DND-41 (cell line): ENCODE data around the gene FAM241A.

ENCODE experiments used
- ATAC-seq: fragments of 200-7000 bp; cut with Tn5 transposase; 3 replicates; pipeline ENCODE4 v1.9.1; 2021; ENCODE audit warnings: low read depth; ENCODE audit not compliant: insufficient read depth
- DNase-seq: peaks from one replicate; pipeline ENCODE4 v3.0.0-alpha.2; 2020
- H2AFZ ChIP-seq: 2 replicates; pipeline ENCODE4 v1.6.0; 2012; ENCODE audit warnings: low read depth, low read length
- H3K27ac ChIP-seq: 2 replicates; pipeline ENCODE4 v1.5.1; 2012; ENCODE audit warnings: low read length, inconsistent platforms
- H3K27me3 ChIP-seq: fragments of 200-600 bp; sonication (generic); 2 replicates; pipeline ENCODE4 v1.6.0; 2012; ENCODE audit warnings: low read length, mild to moderate bottlenecking, inconsistent platforms; ENCODE audit not compliant: insufficient read depth, poor library complexity
- H3K36me3 ChIP-seq: 2 replicates; pipeline ENCODE4 v1.5.1; 2012; ENCODE audit warnings: low read length, inconsistent platforms; ENCODE audit not compliant: insufficient read depth
- H3K4me1 ChIP-seq: 2 replicates; pipeline ENCODE4 v1.5.1; 2012; ENCODE audit warnings: mild to moderate bottlenecking, low read length; ENCODE audit not compliant: insufficient read depth
- H3K4me2 ChIP-seq: 2 replicates; pipeline ENCODE4 v1.6.0; 2012; ENCODE audit warnings: mild to moderate bottlenecking, moderate library complexity, low read length, inconsistent platforms; ENCODE audit not compliant: insufficient read depth
- H3K4me3 ChIP-seq, 2 experiments: fragments of 200-600 bp in 1 of 2; shearing (Covaris generic) in 1 of 2; 2 replicates each; pipeline ENCODE4 v1.5.1; 2012 to 2016; ENCODE audit warnings: inconsistent platforms in 2 of 2, low read length in 2 of 2, mild to moderate bottlenecking in 2 of 2, low read depth in 1 of 2, moderate library complexity in 1 of 2
- H3K79me2 ChIP-seq: 2 replicates; pipeline ENCODE4 v1.6.0; 2012; ENCODE audit warnings: low read length, inconsistent platforms; ENCODE audit not compliant: insufficient read depth
- H3K9ac ChIP-seq: 2 replicates; pipeline ENCODE4 v1.6.0; 2012; ENCODE audit warnings: low read depth, mild to moderate bottlenecking, inconsistent platforms, low read length, moderate library complexity
- H3K9me3 ChIP-seq: 2 replicates; pipeline ENCODE4 v1.5.1; 2012; ENCODE audit warnings: low read length, moderate library complexity, mild to moderate bottlenecking, inconsistent platforms; ENCODE audit not compliant: insufficient read depth, severe bottlenecking
- H4K20me1 ChIP-seq: 2 replicates; pipeline ENCODE4 v1.6.0; 2012; ENCODE audit warnings: low read length; ENCODE audit not compliant: insufficient read depth
- EZH2 ChIP-seq: IDR thresholded peaks from 3 replicates; pipeline ENCODE4 v1.6.1; 2012; ENCODE audit warnings: borderline replicate concordance, low read depth, mild to moderate bottlenecking, moderate library complexity, low read length, inconsistent platforms; ENCODE audit not compliant: severe bottlenecking
- TF ChIP-seq, protein P1 (sequence below): IDR thresholded peaks from 2 replicates; pipeline ENCODE4 v1.5.1; 2012; ENCODE audit warnings: borderline replicate concordance, low read length, moderate library complexity, mild to moderate bottlenecking; ENCODE audit not compliant: poor library complexity, severe bottlenecking; ENCODE audit errors: extremely low read depth

Gene FAM241A

GRCh38 chr4:112234952-112235609 is 89.8 kb downstream of the FAM241A start:
- Histone ChIP-seq H3K36me3 (no peaks in the 10 kb centered on the region; the same call in 1 of the 2 replicates), H3K4me2 (peak overlapping the region; percentile 18; the same call in 1 of the 2 replicates), H3K9ac (no peak overlapping the region), H3K4me1 (peaks cover 38% of the 10 kb centered on the region), H3K27me3 (no peaks in the 10 kb centered on the region), H2AFZ (no peak overlapping the region), H3K9me3 (no peaks in the 10 kb centered on the region), H3K4me3 (no peak overlapping the region), H3K27ac (no peak overlapping the region), H4K20me1 (0 out of 2 replicates have a peak, but pooled peaks cover 2% of the 10 kb centered on the region), H3K79me2 (peaks cover 79% of the 10 kb centered on the region)
- no peak for TF ChIP-seq EZH2
- TF ChIP-seq, protein P1, sequence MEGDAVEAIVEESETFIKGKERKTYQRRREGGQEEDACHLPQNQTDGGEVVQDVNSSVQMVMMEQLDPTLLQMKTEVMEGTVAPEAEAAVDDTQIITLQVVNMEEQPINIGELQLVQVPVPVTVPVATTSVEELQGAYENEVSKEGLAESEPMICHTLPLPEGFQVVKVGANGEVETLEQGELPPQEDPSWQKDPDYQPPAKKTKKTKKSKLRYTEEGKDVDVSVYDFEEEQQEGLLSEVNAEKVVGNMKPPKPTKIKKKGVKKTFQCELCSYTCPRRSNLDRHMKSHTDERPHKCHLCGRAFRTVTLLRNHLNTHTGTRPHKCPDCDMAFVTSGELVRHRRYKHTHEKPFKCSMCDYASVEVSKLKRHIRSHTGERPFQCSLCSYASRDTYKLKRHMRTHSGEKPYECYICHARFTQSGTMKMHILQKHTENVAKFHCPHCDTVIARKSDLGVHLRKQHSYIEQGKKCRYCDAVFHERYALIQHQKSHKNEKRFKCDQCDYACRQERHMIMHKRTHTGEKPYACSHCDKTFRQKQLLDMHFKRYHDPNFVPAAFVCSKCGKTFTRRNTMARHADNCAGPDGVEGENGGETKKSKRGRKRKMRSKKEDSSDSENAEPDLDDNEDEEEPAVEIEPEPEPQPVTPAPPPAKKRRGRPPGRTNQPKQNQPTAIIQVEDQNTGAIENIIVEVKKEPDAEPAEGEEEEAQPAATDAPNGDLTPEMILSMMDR: peak; percentile 78
- DNase-seq: peak; percentile 62
- ATAC-seq: no peak

- H3K79me2 ChIP-seq: peaks cover 75% of the 10 kb centered on the region
- H3K9ac ChIP-seq: no peak overlapping the region
- H3K9me3 ChIP-seq: no peaks in the 10 kb centered on the region
- H2AFZ ChIP-seq: no peak overlapping the region
- no peak overlapping the region for H3K4me2 ChIP-seq
- no peak for DNase-seq
- 0 out of 2 replicates have a peak, but pooled peaks cover 7% of the 10 kb centered on the region for H4K20me1 ChIP-seq
- no peak overlapping the region for H3K4me3 ChIP-seq
- TF ChIP-seq, protein P1: no peak
- TF ChIP-seq EZH2: no peak
- H3K4me1 ChIP-seq: peaks cover 29% of the 10 kb centered on the region
- H3K27me3 ChIP-seq: no peaks in the 10 kb centered on the region
- no peak overlapping the region for H3K27ac ChIP-seq
- ATAC-seq: no peak
- no peaks in the 10 kb centered on the region; the same call in 1 of the 2 replicates for H3K36me3 ChIP-seq
These were observed 90.8 kb downstream of the FAM241A start for GRCh38 chr4:112236040-112236439.

DNA sequence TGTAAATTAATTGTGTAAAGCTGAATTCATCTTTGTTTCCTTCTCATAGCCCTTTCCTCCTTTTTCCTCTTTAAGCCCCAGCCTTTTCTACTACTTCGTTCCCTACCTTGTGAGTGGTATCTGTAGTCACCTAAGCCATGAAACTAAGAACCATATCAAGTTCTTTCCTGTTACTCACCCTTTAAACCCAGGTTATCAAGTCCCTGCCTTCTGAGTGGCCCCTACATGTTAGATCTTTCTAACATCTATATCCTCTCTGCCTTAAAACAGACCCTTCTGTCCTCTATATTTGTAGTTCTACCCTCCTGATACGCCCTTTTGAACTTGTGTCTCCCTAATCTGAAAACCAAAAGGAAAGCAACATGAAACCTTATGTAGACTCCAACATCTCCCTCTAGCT is 93.6 kb downstream of the FAM241A start:
- H3K4me3 ChIP-seq: no peak overlapping the region
- peaks cover 5% of the 10 kb centered on the region; the same call in 1 of the 2 replicates for H3K36me3 ChIP-seq
- H2AFZ ChIP-seq: no peak overlapping the region
- no peak overlapping the region for H3K27ac ChIP-seq
- TF ChIP-seq EZH2: no peak
- H3K79me2 ChIP-seq: peaks cover 67% of the 10 kb centered on the region
- no peak overlapping the region for H3K4me2 ChIP-seq
- H3K9ac ChIP-seq: no peak overlapping the region
- H4K20me1 ChIP-seq: peaks cover 7% of the 10 kb centered on the region; the same call in 1 of the 2 replicates
- H3K27me3 ChIP-seq: no peaks in the 10 kb centered on the region
- DNase-seq (no peak), ATAC-seq (no peak)
- H3K4me1 ChIP-seq: peaks cover 14% of the 10 kb centered on the region; the same call in 1 of the 2 replicates
- no peaks in the 10 kb centered on the region for H3K9me3 ChIP-seq
